ENCODE results near the gene GSK3A. TPM values are rescaled to one million over a fixed set of nuclear protein-coding genes. Genes with fewer than 3 reads are reported as not detected.
A peak's percentile ranks its signal among the peaks of the same experiment; 100 is the strongest.

The GSK3A gene
- total RNA-seq, 1 donor from 2014 or later: 54.7 TPM

- Mint-ChIP-seq H3K4me1 (ENCODE audit: low read depth) (peaks cover 22% of the 10 kb centered on the region), H3K4me3 (ENCODE audit: low read depth) (peak overlapping the region; percentile 90), H3K27me3 (no peaks in the 10 kb centered on the region), H3K9me3 (ENCODE audit: low read depth) (no peaks in the 10 kb centered on the region), H3K36me3 (ENCODE audit: insufficient read depth) (peaks cover 16% of the 10 kb centered on the region), H3K27ac (peak overlapping the region; percentile 96)
- TF ChIP-seq, protein P1, sequence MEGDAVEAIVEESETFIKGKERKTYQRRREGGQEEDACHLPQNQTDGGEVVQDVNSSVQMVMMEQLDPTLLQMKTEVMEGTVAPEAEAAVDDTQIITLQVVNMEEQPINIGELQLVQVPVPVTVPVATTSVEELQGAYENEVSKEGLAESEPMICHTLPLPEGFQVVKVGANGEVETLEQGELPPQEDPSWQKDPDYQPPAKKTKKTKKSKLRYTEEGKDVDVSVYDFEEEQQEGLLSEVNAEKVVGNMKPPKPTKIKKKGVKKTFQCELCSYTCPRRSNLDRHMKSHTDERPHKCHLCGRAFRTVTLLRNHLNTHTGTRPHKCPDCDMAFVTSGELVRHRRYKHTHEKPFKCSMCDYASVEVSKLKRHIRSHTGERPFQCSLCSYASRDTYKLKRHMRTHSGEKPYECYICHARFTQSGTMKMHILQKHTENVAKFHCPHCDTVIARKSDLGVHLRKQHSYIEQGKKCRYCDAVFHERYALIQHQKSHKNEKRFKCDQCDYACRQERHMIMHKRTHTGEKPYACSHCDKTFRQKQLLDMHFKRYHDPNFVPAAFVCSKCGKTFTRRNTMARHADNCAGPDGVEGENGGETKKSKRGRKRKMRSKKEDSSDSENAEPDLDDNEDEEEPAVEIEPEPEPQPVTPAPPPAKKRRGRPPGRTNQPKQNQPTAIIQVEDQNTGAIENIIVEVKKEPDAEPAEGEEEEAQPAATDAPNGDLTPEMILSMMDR (IDR thresholded peaks at IDR 0.05; ENCODE audit: unreplicated experiment): no peak
- DNase-seq (ENCODE audit: low spot score, unreplicated experiment): no peak
Observed at GRCh38 chr19:42241279-42241678, 1.1 kb downstream of the GSK3A start.

- H3K36me3 Mint-ChIP-seq (ENCODE audit: insufficient read depth): peaks cover 23% of the 10 kb centered on the region
- H3K9me3 Mint-ChIP-seq (ENCODE audit: low read depth): no peaks in the 10 kb centered on the region
- TF ChIP-seq, protein P1 (IDR thresholded peaks at IDR 0.05; ENCODE audit: unreplicated experiment): no peak
- peak overlapping the region; percentile 31 for H3K4me3 Mint-ChIP-seq (ENCODE audit: low read depth)
- DNase-seq (ENCODE audit: low spot score, unreplicated experiment): no peak
- peak overlapping the region; percentile 23 for H3K27ac Mint-ChIP-seq
- peaks cover 17% of the 10 kb centered on the region for H3K4me1 Mint-ChIP-seq (ENCODE audit: low read depth)
- no peaks in the 10 kb centered on the region for H3K27me3 Mint-ChIP-seq
Observed at GRCh38 chr19:42239544-42240220, 2.7 kb downstream of the GSK3A start.

DNA sequence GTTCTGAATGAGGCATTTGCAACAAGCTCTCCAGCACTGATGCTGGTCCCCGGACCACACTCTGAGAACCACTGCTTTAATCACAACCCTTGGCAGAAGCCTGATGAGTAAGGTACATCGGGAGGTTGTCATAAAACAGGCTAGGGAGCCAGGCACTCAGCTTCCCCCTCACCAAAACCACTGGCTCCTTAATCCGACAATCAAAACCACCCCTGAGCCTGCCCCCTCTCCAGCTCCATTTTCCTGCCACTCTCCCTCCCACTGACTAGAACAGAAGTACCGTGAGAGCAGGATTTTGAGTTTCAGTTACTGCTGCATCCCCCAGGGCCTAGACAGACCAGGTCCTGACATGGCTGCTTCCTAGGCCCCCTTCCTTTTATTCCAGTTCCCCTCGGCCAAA lies 7.2 kb downstream of the GSK3A start:
- no peak overlapping the region for H3K27ac Mint-ChIP-seq
- TF ChIP-seq, protein P1 (IDR thresholded peaks at IDR 0.05; ENCODE audit: unreplicated experiment): no peak
- no peaks in the 10 kb centered on the region for H3K4me1 Mint-ChIP-seq (ENCODE audit: low read depth)
- no peak for DNase-seq (ENCODE audit: low spot score, unreplicated experiment)
- no peaks in the 10 kb centered on the region for H3K27me3 Mint-ChIP-seq
- H3K9me3 Mint-ChIP-seq (ENCODE audit: low read depth): no peaks in the 10 kb centered on the region
- peaks cover 33% of the 10 kb centered on the region for H3K36me3 Mint-ChIP-seq (ENCODE audit: insufficient read depth)
- H3K4me3 Mint-ChIP-seq (ENCODE audit: low read depth): no peak overlapping the region

- Mint-ChIP-seq H3K36me3 (ENCODE audit: insufficient read depth) (peaks cover 30% of the 10 kb centered on the region), H3K4me3 (ENCODE audit: low read depth) (no peak overlapping the region), H3K9me3 (ENCODE audit: low read depth) (no peaks in the 10 kb centered on the region), H3K27ac (no peak overlapping the region), H3K4me1 (ENCODE audit: low read depth) (no peaks in the 10 kb centered on the region), H3K27me3 (no peaks in the 10 kb centered on the region)
- TF ChIP-seq, protein P1 (IDR thresholded peaks at IDR 0.05; ENCODE audit: unreplicated experiment): no peak
- no peak for DNase-seq (ENCODE audit: low spot score, unreplicated experiment)
Observed at GRCh38 chr19:42234364-42234763, 8.0 kb downstream of the GSK3A start.

DNA sequence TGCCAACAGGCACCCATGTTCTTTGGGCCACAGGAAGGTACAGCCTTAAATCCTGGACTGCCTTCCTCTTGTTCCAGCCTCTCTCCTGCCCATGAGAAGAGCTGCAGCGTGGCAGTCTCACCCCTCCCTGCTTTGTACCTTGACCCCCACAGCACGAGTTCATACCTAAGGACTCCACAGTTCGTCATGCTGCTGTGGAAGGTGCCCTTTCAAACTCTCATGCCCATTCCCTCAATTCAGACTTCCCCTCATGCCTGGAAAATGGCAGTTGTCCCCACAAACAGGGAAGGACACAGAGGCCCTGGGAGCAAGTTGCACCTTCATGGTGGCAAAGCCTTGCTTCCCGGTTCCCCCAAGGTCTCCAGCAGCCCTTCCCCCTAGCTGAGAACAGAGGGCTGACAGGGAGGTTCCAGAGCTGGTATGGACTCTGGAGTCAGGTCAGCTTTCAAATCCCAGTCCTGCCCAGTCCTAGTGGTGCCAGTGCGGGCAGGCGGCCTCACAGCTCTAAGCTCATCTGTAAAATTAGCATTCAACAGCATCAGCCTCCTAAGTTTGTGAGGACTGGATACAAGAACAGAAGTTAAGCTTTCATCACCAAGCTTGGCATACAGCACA lies 8.6 kb downstream of the GSK3A start:
- Mint-ChIP-seq H3K9me3 (ENCODE audit: low read depth) (no peaks in the 10 kb centered on the region), H3K36me3 (ENCODE audit: insufficient read depth) (peaks cover 28% of the 10 kb centered on the region), H3K4me1 (ENCODE audit: low read depth) (no peaks in the 10 kb centered on the region), H3K27ac (no peak overlapping the region), H3K4me3 (ENCODE audit: low read depth) (no peak overlapping the region), H3K27me3 (no peaks in the 10 kb centered on the region)
- DNase-seq (ENCODE audit: low spot score, unreplicated experiment): no peak
- TF ChIP-seq, protein P1 (IDR thresholded peaks at IDR 0.05; ENCODE audit: unreplicated experiment): no peak
